ENCODE data around the gene LRRC4B. TPM values are rescaled to one million over a fixed set of nuclear protein-coding genes. Genes with fewer than 3 reads are reported as not detected.
A peak's percentile ranks its signal among the peaks of the same experiment; 100 is the strongest.

The LRRC4B gene
- total and polyA plus RNA-seq, 2 of the 13 experiments (the other 11 are each of a cell fraction or from before 2014, with no cell fraction given) = not detected

DNA sequence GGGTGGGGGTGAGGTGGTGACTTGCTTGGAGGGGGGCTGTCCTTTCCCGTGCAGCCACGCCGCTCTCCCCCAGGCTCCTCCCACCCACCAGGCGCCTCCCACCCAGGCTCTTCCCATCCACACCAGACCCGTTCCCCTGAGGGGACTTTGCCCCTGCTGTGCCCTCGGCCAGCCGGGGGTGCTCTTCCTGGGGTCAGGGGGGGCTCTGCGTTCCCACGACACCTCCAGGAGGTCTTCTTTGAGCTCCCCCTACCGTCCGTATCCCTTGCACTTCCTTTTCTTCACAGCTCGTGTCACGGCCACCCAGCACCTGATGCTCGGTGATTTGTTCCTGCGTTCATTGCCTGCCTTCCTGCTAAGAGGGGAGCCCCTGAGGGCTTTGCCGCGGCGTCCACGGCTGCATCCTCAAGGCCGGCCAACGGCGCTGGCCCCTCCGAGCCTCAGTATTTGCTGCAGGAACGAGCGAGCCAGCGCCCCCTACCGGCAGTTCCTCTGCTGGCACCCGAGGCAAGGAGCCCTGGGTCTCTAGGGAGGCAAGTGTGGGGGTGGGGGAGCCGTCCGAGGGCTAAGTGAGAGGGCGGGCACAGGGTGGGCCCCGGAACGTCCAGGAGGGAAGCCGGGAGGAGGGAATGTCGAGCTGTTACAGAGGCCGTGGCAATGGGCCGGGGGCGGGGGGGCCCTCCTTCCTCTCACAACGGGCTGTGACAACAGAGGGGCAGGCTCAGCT is 11.8 kb downstream of the LRRC4B start (continued):
- TF ChIP-seq, protein P1, sequence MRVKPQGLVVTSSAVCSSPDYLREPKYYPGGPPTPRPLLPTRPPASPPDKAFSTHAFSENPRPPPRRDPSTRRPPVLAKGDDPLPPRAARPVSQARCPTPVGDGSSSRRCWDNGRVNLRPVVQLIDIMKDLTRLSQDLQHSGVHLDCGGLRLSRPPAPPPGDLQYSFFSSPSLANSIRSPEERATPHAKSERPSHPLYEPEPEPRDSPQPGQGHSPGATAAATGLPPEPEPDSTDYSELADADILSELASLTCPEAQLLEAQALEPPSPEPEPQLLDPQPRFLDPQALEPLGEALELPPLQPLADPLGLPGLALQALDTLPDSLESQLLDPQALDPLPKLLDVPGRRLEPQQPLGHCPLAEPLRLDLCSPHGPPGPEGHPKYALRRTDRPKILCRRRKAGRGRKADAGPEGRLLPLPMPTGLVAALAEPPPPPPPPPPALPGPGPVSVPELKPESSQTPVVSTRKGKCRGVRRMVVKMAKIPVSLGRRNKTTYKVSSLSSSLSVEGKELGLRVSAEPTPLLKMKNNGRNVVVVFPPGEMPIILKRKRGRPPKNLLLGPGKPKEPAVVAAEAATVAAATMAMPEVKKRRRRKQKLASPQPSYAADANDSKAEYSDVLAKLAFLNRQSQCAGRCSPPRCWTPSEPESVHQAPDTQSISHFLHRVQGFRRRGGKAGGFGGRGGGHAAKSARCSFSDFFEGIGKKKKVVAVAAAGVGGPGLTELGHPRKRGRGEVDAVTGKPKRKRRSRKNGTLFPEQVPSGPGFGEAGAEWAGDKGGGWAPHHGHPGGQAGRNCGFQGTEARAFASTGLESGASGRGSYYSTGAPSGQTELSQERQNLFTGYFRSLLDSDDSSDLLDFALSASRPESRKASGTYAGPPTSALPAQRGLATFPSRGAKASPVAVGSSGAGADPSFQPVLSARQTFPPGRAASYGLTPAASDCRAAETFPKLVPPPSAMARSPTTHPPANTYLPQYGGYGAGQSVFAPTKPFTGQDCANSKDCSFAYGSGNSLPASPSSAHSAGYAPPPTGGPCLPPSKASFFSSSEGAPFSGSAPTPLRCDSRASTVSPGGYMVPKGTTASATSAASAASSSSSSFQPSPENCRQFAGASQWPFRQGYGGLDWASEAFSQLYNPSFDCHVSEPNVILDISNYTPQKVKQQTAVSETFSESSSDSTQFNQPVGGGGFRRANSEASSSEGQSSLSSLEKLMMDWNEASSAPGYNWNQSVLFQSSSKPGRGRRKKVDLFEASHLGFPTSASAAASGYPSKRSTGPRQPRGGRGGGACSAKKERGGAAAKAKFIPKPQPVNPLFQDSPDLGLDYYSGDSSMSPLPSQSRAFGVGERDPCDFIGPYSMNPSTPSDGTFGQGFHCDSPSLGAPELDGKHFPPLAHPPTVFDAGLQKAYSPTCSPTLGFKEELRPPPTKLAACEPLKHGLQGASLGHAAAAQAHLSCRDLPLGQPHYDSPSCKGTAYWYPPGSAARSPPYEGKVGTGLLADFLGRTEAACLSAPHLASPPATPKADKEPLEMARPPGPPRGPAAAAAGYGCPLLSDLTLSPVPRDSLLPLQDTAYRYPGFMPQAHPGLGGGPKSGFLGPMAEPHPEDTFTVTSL (CRISPR knock-in tag; IDR thresholded peaks at IDR 0.05; ENCODE audit: borderline replicate concordance) = no peak
- TF ChIP-seq ZNF160 (CRISPR knock-in tag; IDR thresholded peaks at IDR 0.05) = no peak
- TF ChIP-seq ZNF274 (CRISPR knock-in tag; IDR thresholded peaks at IDR 0.05) = no peak
- peak; percentile 54 for TF ChIP-seq XRCC5 (optimal IDR thresholded peaks at IDR 0.05; ENCODE audit: low read length)
- no peak for TF ChIP-seq HOXA5 (CRISPR knock-in tag; IDR thresholded peaks at IDR 0.05)
- TF ChIP-seq RXRA (CRISPR knock-in tag; IDR thresholded peaks at IDR 0.05) = peak; percentile 21; the same call in 1 of the 2 replicates
- TF ChIP-seq ZBTB38 (CRISPR knock-in tag; IDR thresholded peaks at IDR 0.05) = no peak
- TF ChIP-seq, protein P2, sequence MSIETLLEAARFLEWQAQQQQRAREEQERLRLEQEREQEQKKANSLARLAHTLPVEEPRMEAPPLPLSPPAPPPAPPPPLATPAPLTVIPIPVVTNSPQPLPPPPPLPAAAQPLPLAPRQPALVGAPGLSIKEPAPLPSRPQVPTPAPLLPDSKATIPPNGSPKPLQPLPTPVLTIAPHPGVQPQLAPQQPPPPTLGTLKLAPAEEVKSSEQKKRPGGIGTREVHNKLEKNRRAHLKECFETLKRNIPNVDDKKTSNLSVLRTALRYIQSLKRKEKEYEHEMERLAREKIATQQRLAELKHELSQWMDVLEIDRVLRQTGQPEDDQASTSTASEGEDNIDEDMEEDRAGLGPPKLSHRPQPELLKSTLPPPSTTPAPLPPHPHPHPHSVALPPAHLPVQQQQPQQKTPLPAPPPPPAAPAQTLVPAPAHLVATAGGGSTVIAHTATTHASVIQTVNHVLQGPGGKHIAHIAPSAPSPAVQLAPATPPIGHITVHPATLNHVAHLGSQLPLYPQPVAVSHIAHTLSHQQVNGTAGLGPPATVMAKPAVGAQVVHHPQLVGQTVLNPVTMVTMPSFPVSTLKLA (IDR thresholded peaks at IDR 0.05) = no peak
- TF ChIP-seq, protein P3, sequence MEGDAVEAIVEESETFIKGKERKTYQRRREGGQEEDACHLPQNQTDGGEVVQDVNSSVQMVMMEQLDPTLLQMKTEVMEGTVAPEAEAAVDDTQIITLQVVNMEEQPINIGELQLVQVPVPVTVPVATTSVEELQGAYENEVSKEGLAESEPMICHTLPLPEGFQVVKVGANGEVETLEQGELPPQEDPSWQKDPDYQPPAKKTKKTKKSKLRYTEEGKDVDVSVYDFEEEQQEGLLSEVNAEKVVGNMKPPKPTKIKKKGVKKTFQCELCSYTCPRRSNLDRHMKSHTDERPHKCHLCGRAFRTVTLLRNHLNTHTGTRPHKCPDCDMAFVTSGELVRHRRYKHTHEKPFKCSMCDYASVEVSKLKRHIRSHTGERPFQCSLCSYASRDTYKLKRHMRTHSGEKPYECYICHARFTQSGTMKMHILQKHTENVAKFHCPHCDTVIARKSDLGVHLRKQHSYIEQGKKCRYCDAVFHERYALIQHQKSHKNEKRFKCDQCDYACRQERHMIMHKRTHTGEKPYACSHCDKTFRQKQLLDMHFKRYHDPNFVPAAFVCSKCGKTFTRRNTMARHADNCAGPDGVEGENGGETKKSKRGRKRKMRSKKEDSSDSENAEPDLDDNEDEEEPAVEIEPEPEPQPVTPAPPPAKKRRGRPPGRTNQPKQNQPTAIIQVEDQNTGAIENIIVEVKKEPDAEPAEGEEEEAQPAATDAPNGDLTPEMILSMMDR (CRISPR knock-in tag; IDR thresholded peaks at IDR 0.05) = peak; percentile 79
- TF ChIP-seq SIX1 (CRISPR knock-in tag; IDR thresholded peaks at IDR 0.05; ENCODE audit: borderline replicate concordance) = no peak
- no peak for TF ChIP-seq HDAC2 (CRISPR knock-in tag; IDR thresholded peaks at IDR 0.05)
- TF ChIP-seq, protein P4, sequence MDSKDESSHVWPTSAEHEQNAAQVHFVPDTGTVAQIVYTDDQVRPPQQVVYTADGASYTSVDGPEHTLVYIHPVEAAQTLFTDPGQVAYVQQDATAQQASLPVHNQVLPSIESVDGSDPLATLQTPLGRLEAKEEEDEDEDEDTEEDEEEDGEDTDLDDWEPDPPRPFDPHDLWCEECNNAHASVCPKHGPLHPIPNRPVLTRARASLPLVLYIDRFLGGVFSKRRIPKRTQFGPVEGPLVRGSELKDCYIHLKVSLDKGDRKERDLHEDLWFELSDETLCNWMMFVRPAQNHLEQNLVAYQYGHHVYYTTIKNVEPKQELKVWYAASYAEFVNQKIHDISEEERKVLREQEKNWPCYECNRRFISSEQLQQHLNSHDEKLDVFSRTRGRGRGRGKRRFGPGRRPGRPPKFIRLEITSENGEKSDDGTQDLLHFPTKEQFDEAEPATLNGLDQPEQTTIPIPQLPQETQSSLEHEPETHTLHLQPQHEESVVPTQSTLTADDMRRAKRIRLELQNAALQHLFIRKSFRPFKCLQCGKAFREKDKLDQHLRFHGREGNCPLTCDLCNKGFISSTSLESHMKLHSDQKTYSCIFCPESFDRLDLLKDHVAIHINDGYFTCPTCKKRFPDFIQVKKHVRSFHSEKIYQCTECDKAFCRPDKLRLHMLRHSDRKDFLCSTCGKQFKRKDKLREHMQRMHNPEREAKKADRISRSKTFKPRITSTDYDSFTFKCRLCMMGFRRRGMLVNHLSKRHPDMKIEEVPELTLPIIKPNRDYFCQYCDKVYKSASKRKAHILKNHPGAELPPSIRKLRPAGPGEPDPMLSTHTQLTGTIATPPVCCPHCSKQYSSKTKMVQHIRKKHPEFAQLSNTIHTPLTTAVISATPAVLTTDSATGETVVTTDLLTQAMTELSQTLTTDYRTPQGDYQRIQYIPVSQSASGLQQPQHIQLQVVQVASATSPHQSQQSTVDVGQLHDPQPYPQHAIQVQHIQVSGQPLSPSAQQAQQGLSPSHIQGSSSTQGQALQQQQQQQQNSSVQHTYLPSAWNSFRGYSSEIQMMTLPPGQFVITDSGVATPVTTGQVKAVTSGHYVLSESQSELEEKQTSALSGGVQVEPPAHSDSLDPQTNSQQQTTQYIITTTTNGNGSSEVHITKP (CRISPR knock-in tag; IDR thresholded peaks at IDR 0.05; ENCODE audit: low read depth) = no peak
- TF ChIP-seq TP53 (CRISPR knock-in tag; conservative IDR thresholded peaks at IDR 0.05) = no peak
- no peak for TF ChIP-seq ZNF335 (CRISPR knock-in tag; IDR thresholded peaks at IDR 0.05)
- TF ChIP-seq ZNF598 (CRISPR knock-in tag; IDR thresholded peaks at IDR 0.05; ENCODE audit: borderline replicate concordance) = no peak
- peak; percentile 49 for TF ChIP-seq GABPB1 (CRISPR knock-in tag; IDR thresholded peaks at IDR 0.05)
- no peak for TF ChIP-seq MTF2 (CRISPR knock-in tag; IDR thresholded peaks at IDR 0.05; ENCODE audit: borderline replicate concordance)

Data from HepG2 (cell line).